HEK293T (cell line): Measurements from ENCODE around the gene ZBTB20.

Experiments
- ARNT ChIP-seq: fragments of 450-650 bp; IDR thresholded peaks from 2 replicates; pipeline ENCODE4 v1.6.1; 2017; ENCODE audit warnings: mild to moderate bottlenecking
- BHLHE40 ChIP-seq: fragments of 450-650 bp; IDR thresholded peaks from 2 replicates; pipeline ENCODE4 v1.6.1; 2016; ENCODE audit warnings: mild to moderate bottlenecking, moderate library complexity, borderline replicate concordance
- CTBP1 ChIP-seq: fragments of 450-650 bp; IDR thresholded peaks from 2 replicates; pipeline ENCODE4 v1.6.1; 2016; ENCODE audit warnings: borderline replicate concordance
- ELF4 ChIP-seq: fragments of 450-650 bp; IDR thresholded peaks from 2 replicates; pipeline ENCODE4 v1.6.1; 2017; ENCODE audit warnings: antibody characterized with exemption
- FOXK2 ChIP-seq: fragments of 450-650 bp; IDR thresholded peaks from 2 replicates; pipeline ENCODE4 v1.6.1; 2016; ENCODE audit warnings: mild to moderate bottlenecking
- FOXM1 ChIP-seq: fragments of 450-650 bp; IDR thresholded peaks from 2 replicates; pipeline ENCODE4 v1.6.1; 2017; ENCODE audit warnings: mild to moderate bottlenecking, borderline replicate concordance
- HDGF ChIP-seq: fragments of 450-650 bp; IDR thresholded peaks from 2 replicates; pipeline ENCODE4 v1.6.1; 2017; ENCODE audit warnings: antibody characterized with exemption, borderline replicate concordance
- LEF1 ChIP-seq: fragments of 450-650 bp; IDR thresholded peaks from 2 replicates; pipeline ENCODE4 v1.6.1; 2017; ENCODE audit warnings: mild to moderate bottlenecking, borderline replicate concordance
- NFRKB ChIP-seq: fragments of 450-650 bp; IDR thresholded peaks from 2 replicates; pipeline ENCODE4 v1.6.1; 2016; ENCODE audit warnings: mild to moderate bottlenecking, moderate library complexity
- PKNOX1 ChIP-seq: fragments of 450-650 bp; IDR thresholded peaks from 2 replicates; pipeline ENCODE4 v1.6.1; 2016
- SP1 ChIP-seq: fragments of 450-650 bp; IDR thresholded peaks from 2 replicates; pipeline ENCODE4 v1.6.1; 2017
- SUZ12 ChIP-seq: fragments of 450-650 bp; IDR thresholded peaks from 2 replicates; pipeline ENCODE4 v1.6.1; 2016; ENCODE audit warnings: mild to moderate bottlenecking
- TARDBP ChIP-seq: fragments of 450-650 bp; IDR thresholded peaks from 2 replicates; pipeline ENCODE4 v1.6.1; 2016
- ZNF384 ChIP-seq: fragments of 450-650 bp; IDR thresholded peaks from 2 replicates; pipeline ENCODE4 v1.6.1; 2016

- no peak for TF ChIP-seq HDGF
- TF ChIP-seq SUZ12, result no peak
- no peak for TF ChIP-seq PKNOX1
- TF ChIP-seq ELF4, result no peak
- no peak for TF ChIP-seq SP1
- TF ChIP-seq TARDBP, result no peak
- TF ChIP-seq FOXM1, result no peak
- TF ChIP-seq BHLHE40, result no peak
- no peak for TF ChIP-seq CTBP1
- no peak for TF ChIP-seq ARNT
- TF ChIP-seq LEF1, result no peak
- no peak for TF ChIP-seq FOXK2
- TF ChIP-seq NFRKB, result no peak
- TF ChIP-seq ZNF384, result no peak
Observed at GRCh38 chr3:114464548-114464947, 682.5 kb downstream of the ZBTB20 start.
